ENCODE data around the gene ZNF511. TPM values are rescaled to one million over a fixed set of nuclear protein-coding genes. Genes with fewer than 3 reads are reported as not detected.

ZNF511 gene
- total RNA-seq, 1 donor, result 16.8 TPM

Other genes with a start within 250 kb of the ZNF511 start
- gene ADGRA1, start 221.0 kb upstream of the ZNF511 start, total RNA-seq, result not detected
- 0.94 TPM for gene KNDC1, start 148.7 kb upstream of the ZNF511 start, total RNA-seq
- not detected for gene UTF1, start 78.7 kb upstream of the ZNF511 start, total RNA-seq
- 2.0 TPM for gene VENTX, start 71.1 kb upstream of the ZNF511 start, total RNA-seq
- 84.9 TPM for gene ADAM8, start 32.0 kb upstream of the ZNF511 start, total RNA-seq
- 54.9 TPM for gene TUBGCP2, start within 50 bp of the ZNF511 start, total RNA-seq
- gene CALY, start 28.0 kb downstream of the ZNF511 start, total RNA-seq, result 0.73 TPM
- not detected for gene PRAP1, start 38.5 kb downstream of the ZNF511 start, total RNA-seq
- gene FUOM, start 49.1 kb downstream of the ZNF511 start, total RNA-seq, result 7.1 TPM
- gene ECHS1, start 64.4 kb downstream of the ZNF511 start, total RNA-seq, result 13.5 TPM
- 1.9 TPM for gene PAOX, start 70.3 kb downstream of the ZNF511 start, total RNA-seq
- gene MTG1, start 85.2 kb downstream of the ZNF511 start, total RNA-seq, result 14.9 TPM
- under 0.01 TPM for gene SPRN, start 115.7 kb downstream of the ZNF511 start, total RNA-seq
- 1.5 TPM for gene SCART1, start 145.0 kb downstream of the ZNF511 start, total RNA-seq
- gene CYP2E1, start 218.4 kb downstream of the ZNF511 start, total RNA-seq, result 0.42 TPM